Endodermal cell (in vitro differentiated cells): ENCODE data around the gene TAF15. TPM values are rescaled to one million over a fixed set of nuclear protein-coding genes. Genes with fewer than 3 reads are reported as not detected.

ENCODE experiments used
- DNase-seq: peaks from one replicate; pipeline ENCODE4 v3.0.0-alpha.2; 2017
- H3K27ac ChIP-seq: 2 replicates; pipeline ENCODE4 v1.5.1; 2013; ENCODE audit warnings: mild to moderate bottlenecking, low read depth, low read length, moderate library complexity
- H3K27me3 ChIP-seq: 2 replicates; pipeline ENCODE4 v1.6.1; 2013; ENCODE audit warnings: mild to moderate bottlenecking, low read length, moderate library complexity; ENCODE audit not compliant: insufficient read depth, control insufficient read depth, poor library complexity, severe bottlenecking
- H3K36me3 ChIP-seq: 2 replicates; pipeline ENCODE4 v1.7.0; 2013; ENCODE audit warnings: mild to moderate bottlenecking, low read length, moderate library complexity; ENCODE audit not compliant: control insufficient read depth, insufficient read depth
- H3K4me1 ChIP-seq: one replicate; pipeline ENCODE4 v1.7.0; 2013; ENCODE audit warnings: low read length; ENCODE audit not compliant: control insufficient read depth, insufficient read depth
- H3K4me3 ChIP-seq: 2 replicates; pipeline ENCODE4 v1.5.1; 2013; ENCODE audit warnings: mild to moderate bottlenecking, low read length, moderate library complexity
- H3K9ac ChIP-seq: 2 replicates; pipeline ENCODE4 v1.6.1; 2013; ENCODE audit warnings: mild to moderate bottlenecking, low read length, moderate library complexity; ENCODE audit not compliant: poor library complexity, severe bottlenecking; ENCODE audit errors: extremely low read depth
- H3K9me3 ChIP-seq: 2 replicates; pipeline ENCODE4 v1.6.1; 2013; ENCODE audit warnings: mild to moderate bottlenecking, low read length, moderate library complexity; ENCODE audit not compliant: control insufficient read depth
- H3K27ac Mint-ChIP-seq: 2 replicates; pipeline ENCODE4 v1.8.0; 2020; ENCODE audit warnings: mixed read lengths
- H3K27me3 Mint-ChIP-seq: 2 replicates; pipeline ENCODE4 v1.8.0; 2021; ENCODE audit warnings: mild to moderate bottlenecking, mixed read lengths; ENCODE audit not compliant: insufficient read depth
- H3K36me3 Mint-ChIP-seq: 2 replicates; pipeline ENCODE4 v1.8.0; 2020; ENCODE audit warnings: low read depth, mixed read lengths
- H3K4me1 Mint-ChIP-seq: 2 replicates; pipeline ENCODE4 v1.8.0; 2020; ENCODE audit warnings: mixed read lengths
- H3K4me3 Mint-ChIP-seq: 2 replicates; pipeline ENCODE4 v1.8.0; 2020; ENCODE audit warnings: mild to moderate bottlenecking, moderate library complexity, mixed read lengths
- H3K9me3 Mint-ChIP-seq: 2 replicates; pipeline ENCODE4 v1.8.0; 2020; ENCODE audit warnings: mild to moderate bottlenecking, mixed read lengths
- WGBS, 2 experiments: methylation state at CpG; one replicate each; pipeline versions ENCODE4 v1.1.5 to v1.1.7; 2013; ENCODE audit warnings: missing lambda C conversion rate in 2 of 2, mixed read lengths in 1 of 2; ENCODE audit not compliant: insufficient coverage in 1 of 2, insufficient read length in 1 of 2; 5-methylcytosine and 5-hydroxymethylcytosine counted together
- total RNA-seq, 2 donors: library from RNA; stranded (reverse); fragmentation: NEBNext Ultra II Directional in 1 of 2; extraction: Animal tissue kit (Norgen Biotek cat#: 25700) in 1 of 2; gene quantifications; 2 replicates in 1 of 2; 3 replicates in 1 of 2; pipeline ENCODE4 v1.2.1, GENCODE V29; 2021
- TF ChIP-seq, protein P1 (sequence below): fragments of 200-600 bp; sonication (generic); conservative IDR thresholded peaks from 2 replicates; pipeline ENCODE4 v1.5.0; 2021; ENCODE audit warnings: antibody characterized with exemption, mild to moderate bottlenecking

The TAF15 gene
- total RNA-seq, 2 donors from 2014 or later, result 230 to 247 TPM

DNA sequence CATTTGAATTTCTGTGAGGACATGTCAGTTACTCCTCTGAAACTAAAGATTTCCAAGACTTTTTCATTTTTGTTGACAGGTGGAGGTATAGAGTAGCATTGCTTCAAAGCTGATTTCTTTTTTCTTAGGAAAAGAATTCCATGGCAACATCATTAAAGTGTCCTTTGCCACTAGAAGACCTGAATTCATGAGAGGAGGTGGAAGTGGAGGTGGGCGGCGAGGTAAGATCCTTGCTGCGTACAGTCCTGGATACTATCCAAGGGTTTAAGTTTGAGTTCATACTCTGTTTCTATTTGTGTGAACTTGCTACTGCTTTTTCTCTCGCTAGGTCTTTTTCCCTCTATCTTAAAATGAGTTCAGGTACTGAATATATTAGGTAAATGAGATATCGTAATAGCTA lies 33.0 kb downstream of the TAF15 start:
- no peaks in the 10 kb centered on the region for H3K9me3 ChIP-seq
- Mint-ChIP-seq H3K4me3 (no peak overlapping the region), H3K4me1 (no peaks in the 10 kb centered on the region), H3K9me3 (no peaks in the 10 kb centered on the region), H3K27ac (no peak overlapping the region), H3K27me3 (no peaks in the 10 kb centered on the region), H3K36me3 (peaks cover 74% of the 10 kb centered on the region)
- no peak for DNase-seq
- H3K4me3 ChIP-seq, result no peak overlapping the region
- H3K27me3 ChIP-seq, result no peaks in the 10 kb centered on the region
- peaks cover 92% of the 10 kb centered on the region for H3K36me3 ChIP-seq
- 97 to 99% methylated on average over 5 of the region's 5 CpGs for WGBS, 2 experiments
- H3K4me1 ChIP-seq, result no peaks in the 10 kb centered on the region
- H3K27ac ChIP-seq, result no peak overlapping the region
- TF ChIP-seq, protein P1, sequence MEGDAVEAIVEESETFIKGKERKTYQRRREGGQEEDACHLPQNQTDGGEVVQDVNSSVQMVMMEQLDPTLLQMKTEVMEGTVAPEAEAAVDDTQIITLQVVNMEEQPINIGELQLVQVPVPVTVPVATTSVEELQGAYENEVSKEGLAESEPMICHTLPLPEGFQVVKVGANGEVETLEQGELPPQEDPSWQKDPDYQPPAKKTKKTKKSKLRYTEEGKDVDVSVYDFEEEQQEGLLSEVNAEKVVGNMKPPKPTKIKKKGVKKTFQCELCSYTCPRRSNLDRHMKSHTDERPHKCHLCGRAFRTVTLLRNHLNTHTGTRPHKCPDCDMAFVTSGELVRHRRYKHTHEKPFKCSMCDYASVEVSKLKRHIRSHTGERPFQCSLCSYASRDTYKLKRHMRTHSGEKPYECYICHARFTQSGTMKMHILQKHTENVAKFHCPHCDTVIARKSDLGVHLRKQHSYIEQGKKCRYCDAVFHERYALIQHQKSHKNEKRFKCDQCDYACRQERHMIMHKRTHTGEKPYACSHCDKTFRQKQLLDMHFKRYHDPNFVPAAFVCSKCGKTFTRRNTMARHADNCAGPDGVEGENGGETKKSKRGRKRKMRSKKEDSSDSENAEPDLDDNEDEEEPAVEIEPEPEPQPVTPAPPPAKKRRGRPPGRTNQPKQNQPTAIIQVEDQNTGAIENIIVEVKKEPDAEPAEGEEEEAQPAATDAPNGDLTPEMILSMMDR, result no peak
- no peak overlapping the region for H3K9ac ChIP-seq

DNA sequence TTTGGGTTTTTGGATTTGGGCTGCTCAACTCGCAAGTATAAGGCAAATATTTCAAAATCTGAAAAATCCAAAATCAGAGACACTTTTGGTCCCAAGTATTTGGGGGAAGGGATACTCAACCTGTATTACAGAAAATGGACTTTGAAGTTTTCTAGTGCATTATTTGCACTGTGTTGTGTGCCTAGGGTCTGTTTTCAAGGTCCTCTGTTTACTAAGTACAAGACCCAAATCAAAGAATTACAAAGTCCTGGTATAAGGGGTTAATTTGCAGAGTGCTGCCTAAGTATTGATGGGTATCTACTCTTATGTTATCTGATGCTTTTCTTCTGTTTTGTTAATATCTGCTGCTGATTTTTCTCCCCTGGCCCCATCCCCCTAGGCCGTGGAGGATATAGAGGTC lies 34.4 kb downstream of the TAF15 start:
- H3K4me1 ChIP-seq, result no peaks in the 10 kb centered on the region
- no peaks in the 10 kb centered on the region for H3K27me3 Mint-ChIP-seq
- H3K4me3 Mint-ChIP-seq, result no peak overlapping the region
- H3K27me3 ChIP-seq, result no peaks in the 10 kb centered on the region
- H3K36me3 Mint-ChIP-seq, result peaks cover 72% of the 10 kb centered on the region
- no peaks in the 10 kb centered on the region for H3K9me3 ChIP-seq
- H3K4me3 ChIP-seq, result no peak overlapping the region
- H3K4me1 Mint-ChIP-seq, result no peaks in the 10 kb centered on the region
- H3K27ac ChIP-seq, result no peak overlapping the region
- no peak overlapping the region for H3K27ac Mint-ChIP-seq
- H3K9ac ChIP-seq, result no peak overlapping the region
- no peaks in the 10 kb centered on the region for H3K9me3 Mint-ChIP-seq
- DNase-seq, result no peak
- TF ChIP-seq, protein P1, result no peak
- WGBS, 2 experiments, result 94% methylated on average over 2 of the region's 2 CpGs; no CpG with 5 or more reads in 1 of the 2 experiments
- H3K36me3 ChIP-seq, result peaks cover 90% of the 10 kb centered on the region

DNA sequence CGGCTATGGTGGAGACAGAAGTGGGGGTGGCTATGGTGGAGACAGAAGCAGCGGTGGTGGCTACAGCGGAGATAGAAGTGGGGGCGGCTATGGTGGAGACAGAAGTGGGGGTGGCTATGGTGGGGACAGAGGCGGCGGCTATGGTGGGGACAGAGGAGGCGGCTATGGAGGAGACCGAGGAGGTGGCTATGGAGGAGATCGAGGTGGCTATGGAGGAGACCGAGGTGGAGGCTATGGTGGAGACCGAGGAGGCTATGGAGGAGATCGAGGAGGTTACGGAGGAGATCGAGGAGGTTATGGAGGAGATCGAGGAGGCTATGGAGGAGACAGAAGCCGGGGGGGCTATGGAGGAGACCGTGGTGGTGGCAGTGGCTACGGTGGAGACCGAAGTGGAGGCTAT lies 35.3 kb downstream of the TAF15 start:
- 97 to 100% methylated on average over 12 to 19 of the region's 19 CpGs for whole genome bisulfite sequencing, 2 experiments
- DNase-seq, result no peak
- H3K27me3 Mint-ChIP-seq, result no peaks in the 10 kb centered on the region
- no peaks in the 10 kb centered on the region for H3K4me1 ChIP-seq
- no peaks in the 10 kb centered on the region for H3K27me3 ChIP-seq
- no peak overlapping the region for H3K27ac ChIP-seq
- peaks cover 88% of the 10 kb centered on the region for H3K36me3 ChIP-seq
- peaks cover under 1% of the 10 kb centered on the region for H3K4me1 Mint-ChIP-seq
- no peak overlapping the region for H3K4me3 Mint-ChIP-seq
- TF ChIP-seq, protein P1, result no peak
- H3K36me3 Mint-ChIP-seq, result peaks cover 70% of the 10 kb centered on the region
- no peak overlapping the region for H3K9ac ChIP-seq
- no peaks in the 10 kb centered on the region for H3K9me3 ChIP-seq
- no peaks in the 10 kb centered on the region for H3K9me3 Mint-ChIP-seq
- no peak overlapping the region for H3K4me3 ChIP-seq
- no peak overlapping the region for H3K27ac Mint-ChIP-seq
